Uterus (tissue), 2 donors: ENCODE results near the gene MAGEA12.
"Not testable (repeated sequence)": the region's sequence is repeated elsewhere in the genome, so short reads cannot be mapped to it uniquely, and the experiment has no call there.

Experiments used
- CTCF ChIP-seq, 4 experiments: fragments of 200-600 bp in 2 of 4; fragments of 450-650 bp in 2 of 4; sonication (generic) in 2 of 4; IDR thresholded peaks; one replicate each; pipeline ENCODE4 v1.5.1; 2016 to 2019; ENCODE audit warnings: antibody characterized with exemption in 4 of 4, mild to moderate bottlenecking in 2 of 4, moderate library complexity in 1 of 4
- POLR2A ChIP-seq, 2 donors: fragments of 450-650 bp; IDR thresholded peaks; one replicate each; pipeline ENCODE4 v1.6.1; 2016; ENCODE audit warnings: antibody characterized with exemption in 2 of 2, mild to moderate bottlenecking in 1 of 2, moderate library complexity in 1 of 2

GRCh38 chrX:152787062-152787461, 53.5 kb downstream of the MAGEA12 start:
- not testable (repeated sequence) for TF ChIP-seq CTCF, POLR2A (IDR thresholded peaks at IDR 0.05)
